IMR-90 (cell line): ENCODE results near the gene NDUFAF2. TPM values are rescaled to one million over a fixed set of nuclear protein-coding genes. Genes with fewer than 3 reads are reported as not detected.

Source experiments
- ATAC-seq: fragments of 200-7000 bp; cut with Tn5 transposase; 2 replicates; pipeline ENCODE4 v1.9.1; 2020; ENCODE audit warnings: low read depth, mild to moderate bottlenecking, moderate library complexity
- BruUV-seq: library from RNA; stranded (reverse); fragments of 400-500 nt; replicated peaks from 2 replicates; lab custom pipeline; 2021; lab: Mats Ljungman, UMichigan
- CTCF ChIA-PET: fragments of 300-600 bp; formaldehyde crosslinking; extraction: SDS; loops from one replicate; lab custom pipeline; 2021; ENCODE audit warnings: antibody characterized with exemption; lab: Yijun Ruan, JAX
- POLR2A ChIA-PET: fragments of 300-600 bp; sonication (Branson Sonifier 250); formaldehyde crosslinking; loops from one replicate; lab custom pipeline; 2022; ENCODE audit warnings: antibody characterized with exemption; ENCODE audit not compliant: unreplicated experiment; lab: Charles Lee
- DNase-seq: peaks from one replicate; pipeline ENCODE4 v3.0.0; 2013
- H2AFZ ChIP-seq: replicated peaks from 2 replicates; pipeline ENCODE3; 2013; ENCODE audit warnings: low read length, mild to moderate bottlenecking; ENCODE audit not compliant: poor library complexity
- H2AK5ac ChIP-seq: 2 replicates; pipeline ENCODE4 v1.6.1; 2013; ENCODE audit warnings: low read depth, low read length, inconsistent platforms
- H2AK9ac ChIP-seq: replicated peaks from 2 replicates; pipeline ENCODE3; 2013; ENCODE audit warnings: mild to moderate bottlenecking, low read depth, low read length, moderate library complexity; ENCODE audit not compliant: poor library complexity
- H2BK120ac ChIP-seq: 2 replicates; pipeline ENCODE4 v1.6.1; 2013; ENCODE audit warnings: low read depth, low read length, inconsistent platforms
- H2BK15ac ChIP-seq: 3 replicates; pipeline ENCODE4 v1.6.1; 2013; ENCODE audit warnings: low read depth, low read length, inconsistent platforms
- H2BK20ac ChIP-seq: 2 replicates; pipeline ENCODE4 v1.6.1; 2013; ENCODE audit warnings: low read depth, mild to moderate bottlenecking, inconsistent platforms, low read length, moderate library complexity
- H2BK5ac ChIP-seq: 2 replicates; pipeline ENCODE4 v1.6.1; 2013; ENCODE audit warnings: mild to moderate bottlenecking, low read depth, low read length, inconsistent platforms; ENCODE audit not compliant: poor library complexity, severe bottlenecking
- H3K14ac ChIP-seq: replicated peaks from 2 replicates; pipeline ENCODE4 v1.6.1; 2013; ENCODE audit warnings: low read depth, low read length, inconsistent platforms
- H3K18ac ChIP-seq: 2 replicates; pipeline ENCODE4 v1.6.1; 2013; ENCODE audit warnings: low read depth, low read length, control low read depth
- H3K23ac ChIP-seq: 2 replicates; pipeline ENCODE4 v1.6.1; 2013; ENCODE audit warnings: low read depth, low read length, inconsistent platforms
- H3K27ac ChIP-seq: 2 replicates; pipeline ENCODE4 v1.5.1; 2013; ENCODE audit warnings: mild to moderate bottlenecking, control low read depth, low read length; ENCODE audit not compliant: insufficient read depth
- H3K27me3 ChIP-seq: 2 replicates; pipeline ENCODE4 v1.6.1; 2013; ENCODE audit warnings: low read length; ENCODE audit not compliant: control insufficient read depth, insufficient read depth
- H3K36me3 ChIP-seq: 2 replicates; pipeline ENCODE4 v1.6.1; 2013; ENCODE audit warnings: low read length, mixed read lengths; ENCODE audit not compliant: control insufficient read depth, insufficient read depth
- H3K4ac ChIP-seq: 2 replicates; pipeline ENCODE4 v1.6.1; 2013; ENCODE audit warnings: low read depth, low read length, inconsistent platforms
- H3K4me1 ChIP-seq: 2 replicates; pipeline ENCODE4 v1.6.1; 2013; ENCODE audit warnings: low read length, mixed read lengths; ENCODE audit not compliant: control insufficient read depth, insufficient read depth
- H3K4me2 ChIP-seq: 2 replicates; pipeline ENCODE4 v1.6.1; 2013; ENCODE audit warnings: low read depth, mild to moderate bottlenecking, control low read depth, low read length, moderate library complexity
- H3K4me3 ChIP-seq: 2 replicates; pipeline ENCODE4 v1.5.1; 2013; ENCODE audit warnings: low read depth, mild to moderate bottlenecking, control low read depth, low read length, moderate library complexity; ENCODE audit not compliant: insufficient read depth
- H3K56ac ChIP-seq: 2 replicates; pipeline ENCODE4 v1.6.1; 2013; ENCODE audit warnings: low read length, inconsistent platforms; ENCODE audit not compliant: insufficient read depth; ENCODE audit errors: extremely low read depth
- H3K79me1 ChIP-seq, 2 experiments: 2 replicates each; pipeline ENCODE4 v1.6.1; 2013; ENCODE audit warnings: low read length in 2 of 2, inconsistent platforms in 1 of 2, low read depth in 1 of 2
- H3K9ac ChIP-seq: 2 replicates; pipeline ENCODE4 v1.6.1; 2013; ENCODE audit warnings: low read depth, low read length, control low read depth
- H3K9me1 ChIP-seq: 2 replicates; pipeline ENCODE4 v1.6.1; 2013; ENCODE audit warnings: low read length, inconsistent platforms; ENCODE audit not compliant: insufficient read depth
- H3K9me3 ChIP-seq: 2 replicates; pipeline ENCODE4 v1.6.1; 2013; ENCODE audit warnings: low read length; ENCODE audit not compliant: control insufficient read depth, insufficient read depth
- H4K20me1 ChIP-seq: 2 replicates; pipeline ENCODE4 v1.6.1; 2013; ENCODE audit warnings: low read length, inconsistent platforms; ENCODE audit not compliant: insufficient read depth
- H4K5ac ChIP-seq: 2 replicates; pipeline ENCODE4 v1.6.1; 2013; ENCODE audit warnings: mild to moderate bottlenecking, low read depth, low read length, control low read depth
- H4K8ac ChIP-seq, 2 experiments: 2 replicates each; pipeline ENCODE4 v1.6.1; 2013; ENCODE audit warnings: low read depth in 2 of 2, low read length in 2 of 2, control low read depth in 1 of 2, inconsistent platforms in 1 of 2
- H4K91ac ChIP-seq: 2 replicates; pipeline ENCODE4 v1.6.1; 2013; ENCODE audit warnings: low read depth, low read length, inconsistent platforms; ENCODE audit not compliant: insufficient read depth
- BHLHE40 ChIP-seq: fragments of 150-350 bp; IDR thresholded peaks from 2 replicates; pipeline ENCODE4 v1.6.1; 2016; ENCODE audit warnings: mild to moderate bottlenecking, low read depth, low read length
- CEBPB ChIP-seq: IDR thresholded peaks from 2 replicates; pipeline ENCODE4 v1.6.1; 2012; ENCODE audit warnings: low read depth, low read length, improper control_type of control experiment
- CHD1 ChIP-seq: IDR thresholded peaks from 2 replicates; pipeline ENCODE4 v1.6.1; 2012; ENCODE audit warnings: low read depth, low read length, improper control_type of control experiment
- ELK1 ChIP-seq: fragments of 150-350 bp; IDR thresholded peaks from 2 replicates; pipeline ENCODE4 v1.6.1; 2016; ENCODE audit warnings: low read depth, mild to moderate bottlenecking, low read length, moderate library complexity, borderline replicate concordance
- FOS ChIP-seq: fragments of 150-350 bp; IDR thresholded peaks from 2 replicates; pipeline ENCODE4 v1.6.1; 2016; ENCODE audit warnings: low read depth, low read length
- MAFK ChIP-seq: IDR thresholded peaks from 2 replicates; pipeline ENCODE4 v1.6.1; 2012; ENCODE audit warnings: low read depth, low read length, improper control_type of control experiment
- MAZ ChIP-seq: IDR thresholded peaks from 2 replicates; pipeline ENCODE4 v1.6.1; 2012; ENCODE audit warnings: low read depth, mild to moderate bottlenecking, low read length, improper control_type of control experiment, moderate library complexity, borderline replicate concordance
- MXI1 ChIP-seq: IDR thresholded peaks from 2 replicates; pipeline ENCODE4 v1.6.1; 2012; ENCODE audit warnings: low read depth, mild to moderate bottlenecking, low read length, moderate library complexity, borderline replicate concordance
- NFE2L2 ChIP-seq: fragments of 150-350 bp; IDR thresholded peaks from 2 replicates; pipeline ENCODE4 v1.6.1; 2016; ENCODE audit warnings: low read depth, mild to moderate bottlenecking, low read length
- POLR2A ChIP-seq: IDR thresholded peaks from 2 replicates; pipeline ENCODE4 v1.6.1; 2012; ENCODE audit warnings: mild to moderate bottlenecking, low read depth, low read length
- RCOR1 ChIP-seq: IDR thresholded peaks from 2 replicates; pipeline ENCODE4 v1.6.1; 2012; ENCODE audit warnings: mild to moderate bottlenecking, low read length, improper control_type of control experiment; ENCODE audit not compliant: insufficient replicate concordance
- RFX5 ChIP-seq: IDR thresholded peaks from 2 replicates; pipeline ENCODE4 v1.8.0; 2012; ENCODE audit warnings: low read depth, mild to moderate bottlenecking, low read length, moderate library complexity
- SMC3 ChIP-seq: fragments of 150-350 bp; IDR thresholded peaks from 2 replicates; pipeline ENCODE4 v1.6.1; 2016; ENCODE audit warnings: low read depth, mild to moderate bottlenecking, antibody characterized with exemption, low read length, moderate library complexity
- WGBS, 2 experiments: methylation state at CpG; one replicate each; pipeline versions ENCODE4 v1.1.5 to v1.1.7; 2013; ENCODE audit warnings: missing lambda C conversion rate in 2 of 2; ENCODE audit not compliant: insufficient read length in 1 of 2; ENCODE audit errors: extremely low coverage in 2 of 2; 5-methylcytosine and 5-hydroxymethylcytosine counted together
- dilution Hi-C: fragments of 300-500 bp; cut with HindIII; formaldehyde crosslinking; loops from one replicate; pipeline ENCODE4 v1.14.3; 2018; ENCODE audit warnings: low sequenced_read_pairs; ENCODE audit not compliant: unreplicated experiment
- in situ Hi-C: fragments of 300-500 bp; cut with MboI; formaldehyde crosslinking; loops from 3 replicates; pipeline ENCODE4 v1.14.3; 2019; ENCODE audit warnings: low sequenced_read_pairs, inconsistent platforms, mixed read lengths
- intact Hi-C: fragments of 100-400 bp; cut with micrococcal nuclease; formaldehyde crosslinking; loops from 2 replicates; pipeline ENCODE4 v1.10.0; 2022
- polyA plus RNA-seq, 3 experiments: library from polyadenylated mRNA; depleted of rRNA; stranded (reverse); fragments of >200 nt; gene quantifications; 2 replicates each; pipeline ENCODE4 v1.2.3, GENCODE V29; 2012; ENCODE audit warnings: low replicate concordance in 1 of 3
- total RNA-seq: library from RNA; depleted of rRNA; stranded (reverse); fragments of >200 nt; gene quantifications from 2 replicates; pipeline ENCODE4 v1.2.3, GENCODE V29; 2012

NDUFAF2 gene
- total and polyA plus RNA-seq, 2 of the 4 experiments (the other 2 are of a cell fraction) = 11.8 to 24.7 TPM

GRCh38 chr5:60955239-60955638 is 10.2 kb downstream of the NDUFAF2 start:
- in situ Hi-C loops (loop anchor here (25.0 kb wide), 2 partner anchors 707 to 982 kb away; no protein-coding TSS in a partner anchor), dilution Hi-C loops (no loop called here), intact Hi-C loops (loop anchor here (5.0 kb wide), 2 partner anchors 97 to 702 kb away; no protein-coding TSS in a partner anchor)

More at GRCh38 chr5:60955239-60955638, 10.2 kb downstream of the NDUFAF2 start:
- Histone ChIP-seq H3K27ac (no peak overlapping the region), H3K9ac (no peak overlapping the region), H3K56ac (no peak overlapping the region), H3K14ac (no peak overlapping the region), H4K91ac (no peak overlapping the region), H2BK20ac (no peak overlapping the region), H4K20me1 (no peaks in the 10 kb centered on the region), H2AK9ac (no peak overlapping the region), H3K4ac (no peak overlapping the region), H3K4me3 (no peak overlapping the region), H3K9me3 (no peaks in the 10 kb centered on the region), H3K18ac (no peak overlapping the region), H2AFZ (no peak overlapping the region), H2AK5ac (no peak overlapping the region), H3K79me1 (peaks cover 4 to 17% of the 10 kb centered on the region in 2 experiments), H3K36me3 (no peaks in the 10 kb centered on the region), H3K23ac (no peak overlapping the region), H3K4me1 (no peaks in the 10 kb centered on the region), H2BK5ac (no peak overlapping the region), H3K9me1 (no peaks in the 10 kb centered on the region), H4K5ac (no peak overlapping the region), H3K27me3 (no peaks in the 10 kb centered on the region), H2BK15ac (no peak overlapping the region), H4K8ac (no peak overlapping the region), H2BK120ac (no peak overlapping the region), H3K4me2 (no peak overlapping the region)
- DNase-seq (no peak), ATAC-seq (no peak)
- no peak for TF ChIP-seq CEBPB
- no peak for TF ChIP-seq RFX5
- no peak for TF ChIP-seq MAZ
- TF ChIP-seq CHD1 = no peak
- no peak for TF ChIP-seq BHLHE40
- no peak for TF ChIP-seq MXI1
- no peak for TF ChIP-seq MAFK
- no peak for TF ChIP-seq NFE2L2
- TF ChIP-seq RCOR1 = no peak
- no peak for TF ChIP-seq SMC3
- TF ChIP-seq ELK1 = no peak
- no peak for TF ChIP-seq POLR2A
- no peak for TF ChIP-seq FOS
- 83% methylated on average over 1 of the region's 3 CpGs; no CpG with 5 or more reads in 1 of the 2 experiments for WGBS, 2 experiments
- no TSS peak for BruUV-seq
- POLR2A ChIA-PET = no interaction called here
- CTCF ChIA-PET = no interaction called here
